H1 (cell line): ENCODE measurements around the gene FITM2. TPM values are rescaled to one million over a fixed set of nuclear protein-coding genes. Genes with fewer than 3 reads are reported as not detected.

Source experiments
- BRCA1 ChIP-seq: IDR thresholded peaks from 2 replicates; pipeline ENCODE4 v1.6.1; 2012; ENCODE audit warnings: low read depth, low read length, improper control_type of control experiment
- CEBPB ChIP-seq: IDR thresholded peaks from 2 replicates; pipeline ENCODE4 v1.6.1; 2012; ENCODE audit warnings: low read depth, low read length
- polyA plus RNA-seq, 7 experiments: library from polyadenylated mRNA; depleted of rRNA in 3 of 7; stranded (reverse) in 5 of 7; unstranded in 2 of 7; fragments of >200 nt in 5 of 7; fragments of 200-250 nt in 2 of 7; gene quantifications; 1 replicate in 5 of 7; 2 replicates in 1 of 7; 4 replicates in 1 of 7; pipeline versions ENCODE4 v1.2.1 to v1.2.3, GENCODE V29; 2011 to 2013; ENCODE audit warnings: missing spikeins in 2 of 7, mixed read lengths in 2 of 7
- total RNA-seq: library from RNA; stranded (reverse); fragmentation: NEBNext Ultra II Directional; extraction: Animal tissue kit (Norgen Biotek cat#: 25700); gene quantifications from 2 replicates; pipeline ENCODE4 v1.2.1, GENCODE V29; 2021

Gene FITM2
- total and polyA plus RNA-seq, 2 of the 8 experiments (the other 6 are each of a cell fraction or from before 2014, with no cell fraction given): 1.1 to 2.1 TPM

DNA sequence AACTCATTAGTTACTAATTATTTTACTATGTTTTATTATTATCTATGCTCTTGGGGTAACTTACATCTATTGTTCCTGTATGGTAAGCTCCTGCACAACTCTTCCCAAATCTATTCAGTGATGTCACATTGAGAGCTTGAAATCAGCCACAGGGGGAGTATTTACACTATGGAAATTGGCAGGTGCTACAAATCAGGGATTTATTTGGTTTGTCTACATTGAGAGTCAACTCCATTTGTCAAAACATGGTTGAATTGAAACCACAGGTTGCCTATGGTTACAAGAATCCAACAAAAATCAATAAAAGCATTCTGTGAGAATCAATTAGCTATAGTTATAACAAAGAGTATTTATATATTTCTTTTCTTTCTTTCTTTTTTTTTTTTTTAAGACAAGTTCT, 3.9 kb upstream of the FITM2 start (continued):
- TF ChIP-seq BRCA1 (no peak), CEBPB (no peak)
